Adrenal gland (tissue), 5 donors: ENCODE results near the gene SERTAD2.

ENCODE experiments used
- CTCF ChIP-seq, 6 experiments: fragments of 450-650 bp in 4 of 6; fragments of 200-600 bp in 2 of 6; sonication (generic) in 1 of 6; IDR thresholded peaks; 1 replicate in 5 of 6; 2 replicates in 1 of 6; pipeline versions ENCODE4 v1.5.1 to v1.8.0; 2016 to 2021; ENCODE audit warnings: antibody characterized with exemption in 6 of 6, mild to moderate bottlenecking in 2 of 6, moderate library complexity in 1 of 6
- POLR2A ChIP-seq, 2 donors: fragments of 450-650 bp; IDR thresholded peaks; one replicate each; pipeline ENCODE4 v1.6.1; 2017; ENCODE audit warnings: antibody characterized with exemption in 2 of 2, mild to moderate bottlenecking in 2 of 2, moderate library complexity in 1 of 2
- donor health status: DM: no; HTN: no; CAD: no.

- no peak for TF ChIP-seq CTCF (IDR thresholded peaks at IDR 0.05)
- no peak for TF ChIP-seq POLR2A (IDR thresholded peaks at IDR 0.05)
Measured at GRCh38 chr2:64639691-64640090, 14.0 kb downstream of the SERTAD2 start.
